Mucosa of rectum (tissue), 2 donors: ENCODE measurements around the gene ARHGAP45.

ENCODE experiments used
- H3K27ac ChIP-seq, 2 donors: one replicate each; pipeline ENCODE4 v1.7.0; 2013; ENCODE audit warnings: inconsistent platforms in 2 of 2, low read depth in 2 of 2, low read length in 2 of 2
- H3K27me3 ChIP-seq, 2 donors: one replicate each; pipeline ENCODE4 v1.7.0; 2013; ENCODE audit warnings: low read length in 2 of 2; ENCODE audit not compliant: control insufficient read depth in 2 of 2, insufficient read depth in 2 of 2
- H3K36me3 ChIP-seq, 2 donors: one replicate each; pipeline ENCODE4 v1.7.0; 2013; ENCODE audit warnings: low read length in 2 of 2; ENCODE audit not compliant: control insufficient read depth in 2 of 2, insufficient read depth in 2 of 2
- H3K4me1 ChIP-seq, 2 donors: one replicate each; pipeline ENCODE4 v1.7.0; 2013; ENCODE audit warnings: low read length in 2 of 2, mild to moderate bottlenecking in 1 of 2; ENCODE audit not compliant: control insufficient read depth in 2 of 2, insufficient read depth in 2 of 2
- H3K4me3 ChIP-seq, 2 donors: one replicate each; pipeline ENCODE4 v1.7.0; 2013; ENCODE audit warnings: low read length in 2 of 2
- H3K9ac ChIP-seq, 2 donors: one replicate each; pipeline ENCODE4 v1.7.0; 2013; ENCODE audit warnings: low read length in 2 of 2, low read depth in 1 of 2, mild to moderate bottlenecking in 1 of 2
- H3K9me3 ChIP-seq, 2 donors: one replicate each; pipeline ENCODE4 v1.7.0; 2013; ENCODE audit warnings: low read length in 2 of 2; ENCODE audit not compliant: control insufficient read depth in 2 of 2
- donor health status: healthy.
- donor health status: Normal muscosa, but diverticular disease.

Gene ARHGAP45

GRCh38 chr19:1135454-1135853 lies 68.5 kb downstream of the ARHGAP45 start:
- Histone ChIP-seq H3K9me3 (no peaks in the 10 kb centered on the region), H3K4me1 (peaks cover 37 to 40% of the 10 kb centered on the region in 2 donors), H3K27me3 (no peaks in the 10 kb centered on the region), H3K4me3 (no peak overlapping the region), H3K36me3 (no peaks in the 10 kb centered on the region), H3K27ac (peak overlapping the region; percentile 75 to 82), H3K9ac (peak overlapping the region in 1 of 2 donors; percentile 44)

- H3K9me3 ChIP-seq, result no peaks in the 10 kb centered on the region
- H3K4me1 ChIP-seq, result peaks cover 33 to 36% of the 10 kb centered on the region in 2 donors
- H3K27ac ChIP-seq, result peak overlapping the region; percentile 75 to 82
- no peaks in the 10 kb centered on the region for H3K36me3 ChIP-seq
- peak overlapping the region; percentile 24 to 44 for H3K9ac ChIP-seq
- H3K4me3 ChIP-seq, result peak overlapping the region; percentile 7 to 19
- no peaks in the 10 kb centered on the region for H3K27me3 ChIP-seq
These were observed 69.2 kb downstream of the ARHGAP45 start for GRCh38 chr19:1136201-1136600.
